ENCODE results near the gene YBEY. TPM values are rescaled to one million over a fixed set of nuclear protein-coding genes. Genes with fewer than 3 reads are reported as not detected.

The YBEY gene
- total RNA-seq, 1 donor from 2014 or later: 12.9 TPM

DNA sequence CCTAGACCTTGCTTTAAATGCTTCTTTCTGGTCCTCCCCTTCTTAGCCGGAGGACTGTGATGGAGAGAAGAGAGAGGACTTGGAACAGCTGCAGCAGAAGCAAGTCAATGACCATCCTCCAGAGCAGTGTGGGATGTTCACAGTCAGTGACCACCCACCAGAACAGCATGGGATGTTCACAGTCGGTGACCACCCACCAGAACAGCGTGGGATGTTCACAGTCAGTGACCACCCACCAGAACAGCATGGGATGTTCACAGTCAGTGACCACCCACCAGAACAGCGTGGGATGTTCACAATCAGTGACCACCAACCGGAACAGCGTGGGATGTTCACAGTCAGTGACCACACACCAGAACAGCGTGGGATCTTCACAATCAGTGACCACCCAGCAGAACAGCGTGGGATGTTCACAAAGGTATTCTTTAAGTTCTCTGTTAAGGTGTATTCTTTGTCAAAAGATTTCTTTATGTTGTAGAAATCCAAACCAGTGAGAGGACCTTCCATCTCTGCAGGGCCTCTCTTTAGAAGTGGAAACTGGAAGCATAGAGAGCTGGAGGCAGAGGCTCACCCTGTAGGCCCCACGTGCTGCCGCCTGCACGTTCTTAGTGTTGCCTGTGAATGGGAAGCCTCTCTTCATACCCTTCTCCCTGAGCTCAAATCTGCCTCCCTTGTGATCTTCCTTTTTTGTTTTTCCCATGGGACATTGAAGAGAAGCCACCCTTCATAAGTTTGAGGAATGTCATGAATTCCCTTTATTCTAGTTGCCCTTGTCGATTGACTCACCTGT, 48.4 kb downstream of the YBEY start:
- no peak for DNase-seq

DNA sequence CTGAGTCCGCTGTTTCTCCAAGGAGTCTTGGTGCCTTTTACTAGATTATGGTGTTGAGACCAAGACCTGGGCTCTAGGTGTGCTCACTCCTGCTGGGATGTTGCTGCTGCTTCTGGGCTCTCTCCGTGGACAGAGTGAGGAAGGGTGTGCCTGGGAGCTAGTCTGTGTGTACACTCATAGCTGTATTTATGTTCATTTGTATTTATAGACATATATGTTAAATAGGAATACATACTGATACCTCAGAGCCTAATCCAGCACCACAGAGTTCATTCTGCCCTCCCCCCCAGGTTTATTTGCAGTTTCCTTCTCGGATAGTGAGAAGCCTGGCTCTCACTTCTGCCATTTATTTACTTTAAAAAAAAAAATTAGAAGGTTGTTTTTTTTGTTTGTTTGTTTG, 50.5 kb downstream of the YBEY start:
- no peak for DNase-seq

- DNase-seq: no peak
Measured at GRCh38 chr21:46340998-46341397, 54.9 kb downstream of the YBEY start.

GRCh38 chr21:46344219-46344915, 58.2 kb downstream of the YBEY start:
- no peak for DNase-seq

DNA sequence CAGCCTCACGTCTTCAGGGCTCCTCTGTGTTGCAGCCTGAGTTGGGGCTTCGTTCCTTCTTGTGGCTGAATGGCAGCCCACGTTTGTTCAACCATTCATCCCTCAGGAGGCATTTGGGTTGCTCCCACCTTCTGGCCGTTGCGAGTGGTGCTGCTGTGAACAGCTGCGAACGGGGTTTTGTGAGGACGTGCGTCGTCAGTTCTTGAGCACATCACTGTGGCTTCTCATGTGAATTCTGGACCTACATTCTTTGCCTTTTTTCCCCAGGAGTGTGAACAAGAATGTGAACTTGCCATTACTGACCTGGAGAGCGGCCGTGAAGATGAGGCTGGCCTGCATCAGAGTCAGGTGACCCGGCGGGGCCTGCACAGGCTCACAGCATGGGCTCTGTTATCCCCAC, 59.7 kb downstream of the YBEY start:
- no peak for DNase-seq

- no peak for DNase-seq
Measured at GRCh38 chr21:46346296-46347202, 60.4 kb downstream of the YBEY start.

- peak; percentile 54 for DNase-seq
Measured at GRCh38 chr21:46347203-46347550, 61.0 kb downstream of the YBEY start.

Other genes with a start within 250 kb of the YBEY start
- gene COL6A2, start 188.2 kb upstream of the YBEY start, total RNA-seq: 17.5 and 24.0 TPM in 2 replicates
- gene FTCD, start 130.8 kb upstream of the YBEY start, total RNA-seq: 0.05 and 0.17 TPM in 2 replicates
- 6.1 and 9.4 TPM in 2 replicates for gene SPATC1L, start 101.9 kb upstream of the YBEY start, total RNA-seq
- gene LSS, start 57.6 kb upstream of the YBEY start, total RNA-seq: 85.3 and 134 TPM in 2 replicates
- gene MCM3AP, start 731 bp upstream of the YBEY start, total RNA-seq: 97.7 and 121 TPM in 2 replicates
- gene C21orf58, start 37.5 kb downstream of the YBEY start, total RNA-seq: 3.1 and 6.7 TPM in 2 replicates
- gene PCNT, start 37.8 kb downstream of the YBEY start, total RNA-seq: 20.9 and 40.8 TPM in 2 replicates
- gene DIP2A, start 172.5 kb downstream of the YBEY start, total RNA-seq: 43.6 and 49.5 TPM in 2 replicates

Data from dermis blood vessel endothelial cell (primary cell).